ENCODE results near the gene DOCK4.

The DOCK4 gene

DNA sequence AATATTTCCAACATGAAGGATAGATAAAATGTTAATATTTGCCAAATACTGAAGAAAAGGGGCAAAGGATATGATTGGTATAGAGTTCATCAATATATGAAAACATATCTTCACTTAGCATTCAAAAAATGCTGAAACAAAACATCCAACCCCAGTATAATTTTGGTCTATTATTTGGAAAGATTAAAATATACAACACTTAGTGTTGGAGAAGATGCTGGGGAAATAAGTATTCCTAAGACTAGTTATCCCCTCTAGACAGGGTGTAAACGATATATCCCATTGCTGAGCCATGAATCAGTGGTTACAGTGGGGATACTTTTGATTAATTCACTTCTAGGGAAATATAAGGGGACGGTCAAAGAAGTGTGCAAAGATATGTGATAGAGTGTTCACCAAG, 456.6 kb downstream of the DOCK4 start:
- DNase-seq (ENCODE audit: extremely low read depth in 1 of 2, low read depth in 1 of 2) = no peak

DNA sequence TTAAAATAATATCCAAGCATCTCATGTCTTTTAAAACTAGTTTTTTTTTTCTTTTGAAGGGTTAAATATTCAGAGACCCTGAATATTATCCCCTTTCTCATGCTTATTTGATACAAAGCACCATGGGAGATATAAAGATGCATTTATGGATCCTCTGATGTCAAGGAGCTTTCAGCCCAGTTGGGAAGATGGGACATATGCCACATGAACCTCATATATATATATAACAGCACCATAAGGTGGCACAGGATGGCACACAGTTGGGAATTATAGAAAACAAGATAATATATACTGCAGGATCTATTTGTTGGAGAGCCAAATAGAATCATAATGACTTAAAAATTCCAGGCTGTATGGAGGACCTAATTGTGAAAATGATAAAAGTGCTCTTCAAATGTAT, 458.5 kb downstream of the DOCK4 start:
- DNase-seq (ENCODE audit: extremely low read depth in 1 of 2, low read depth in 1 of 2) = no peak

DNA sequence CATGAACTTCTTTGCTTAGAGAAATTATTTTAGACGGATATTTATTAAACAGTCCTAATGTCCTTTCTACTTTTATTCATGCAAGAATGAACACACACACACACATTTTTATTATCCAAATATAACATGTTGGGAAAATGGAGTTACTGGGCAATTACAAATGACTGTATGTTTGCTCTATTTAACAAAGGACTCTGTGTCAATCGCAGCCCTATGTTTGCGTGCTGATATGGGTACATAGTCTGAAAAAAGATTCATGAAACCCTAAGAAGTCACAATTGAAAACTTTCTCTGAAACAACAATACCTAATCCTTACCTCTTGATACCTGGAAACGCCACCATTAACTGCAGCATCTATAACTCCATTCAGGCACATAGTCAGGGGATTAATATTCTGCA, 459.2 kb downstream of the DOCK4 start:
- no peak for DNase-seq (ENCODE audit: extremely low read depth in 1 of 2, low read depth in 1 of 2)

DNA sequence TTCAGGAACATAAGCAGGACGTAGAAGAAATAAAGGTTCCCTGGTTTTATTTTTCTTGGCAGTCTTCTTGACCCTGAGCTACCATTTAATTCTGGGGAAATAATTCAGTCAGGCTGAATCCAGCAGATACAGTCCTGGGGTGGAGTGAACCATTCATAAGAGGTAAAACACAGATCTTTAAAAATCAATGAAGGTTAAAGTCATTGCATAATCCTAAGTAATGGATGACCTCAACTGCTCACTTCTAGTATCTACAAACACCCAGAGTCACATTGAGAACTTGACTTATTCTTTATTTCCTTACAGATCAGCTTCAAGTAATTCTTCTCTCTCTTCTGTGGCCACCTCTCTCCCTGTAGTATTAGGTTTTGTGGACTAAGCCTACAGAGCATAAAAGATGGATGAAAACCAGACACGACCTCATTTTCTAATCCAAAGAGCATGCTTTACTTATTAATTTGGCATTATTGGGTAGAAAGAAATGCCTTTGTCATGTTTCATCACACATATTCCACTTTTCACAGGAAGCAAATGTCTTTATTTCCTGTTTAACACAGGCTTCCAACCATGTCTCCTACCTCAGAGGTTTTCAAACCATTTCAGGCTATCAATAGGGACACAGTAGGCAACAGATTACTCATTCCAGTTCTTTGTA, 461.6 kb downstream of the DOCK4 start:
- DNase-seq (ENCODE audit: extremely low read depth in 1 of 2, low read depth in 1 of 2) = no peak

DNA sequence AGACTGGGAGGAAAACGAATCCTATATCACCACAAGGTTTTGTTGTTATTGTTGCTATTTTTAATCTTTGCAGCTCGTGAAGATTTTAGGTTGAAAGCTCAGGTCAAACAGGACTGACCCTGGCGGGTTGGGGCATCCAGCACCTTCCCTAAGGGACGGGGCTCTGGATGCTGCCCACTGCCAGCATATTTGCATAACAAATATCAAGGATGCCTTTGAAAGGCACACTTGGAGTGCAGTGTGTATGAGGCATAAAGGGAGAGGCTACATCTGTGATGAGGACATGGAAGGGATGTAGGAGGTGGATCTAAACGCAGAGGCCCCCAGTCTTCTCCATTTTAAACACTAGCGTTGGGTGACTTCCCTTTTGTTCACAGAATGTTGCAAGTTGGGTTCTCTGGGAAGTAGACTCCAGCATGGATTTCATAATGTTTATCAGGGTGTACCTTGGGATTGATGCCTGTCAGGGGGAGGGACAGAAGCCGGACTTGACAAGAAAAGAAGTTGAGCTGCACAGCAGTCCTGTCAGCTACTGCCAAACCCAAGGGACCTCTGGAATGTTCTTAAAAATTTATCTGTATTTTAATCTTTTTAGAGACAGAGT, 462.9 kb downstream of the DOCK4 start:
- no peak for DNase-seq (ENCODE audit: extremely low read depth in 1 of 2, low read depth in 1 of 2)

DNA sequence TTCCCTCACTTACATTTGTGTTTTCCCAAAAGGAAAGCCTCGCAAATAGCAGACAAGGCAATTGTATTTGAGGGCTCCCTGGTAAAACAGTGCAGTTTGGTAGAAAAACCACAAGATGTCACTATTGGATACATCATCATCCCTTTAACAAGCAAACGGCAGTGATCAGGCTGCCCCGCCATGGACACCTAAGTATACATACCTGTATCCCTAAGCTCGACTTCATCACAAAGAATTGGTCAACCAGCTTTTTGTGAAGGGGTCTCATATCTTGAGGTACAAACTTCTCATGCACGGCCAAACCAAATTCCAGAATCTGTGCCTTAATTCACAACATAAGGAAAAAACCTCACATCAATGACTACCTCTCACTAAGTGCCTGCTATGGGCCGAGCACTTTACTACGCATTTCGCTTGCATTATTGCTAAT, 464.4 kb downstream of the DOCK4 start:
- peak in 1 of 2 donors; percentile 13 for DNase-seq (ENCODE audit: extremely low read depth in 1 of 2, low read depth in 1 of 2)

DNA sequence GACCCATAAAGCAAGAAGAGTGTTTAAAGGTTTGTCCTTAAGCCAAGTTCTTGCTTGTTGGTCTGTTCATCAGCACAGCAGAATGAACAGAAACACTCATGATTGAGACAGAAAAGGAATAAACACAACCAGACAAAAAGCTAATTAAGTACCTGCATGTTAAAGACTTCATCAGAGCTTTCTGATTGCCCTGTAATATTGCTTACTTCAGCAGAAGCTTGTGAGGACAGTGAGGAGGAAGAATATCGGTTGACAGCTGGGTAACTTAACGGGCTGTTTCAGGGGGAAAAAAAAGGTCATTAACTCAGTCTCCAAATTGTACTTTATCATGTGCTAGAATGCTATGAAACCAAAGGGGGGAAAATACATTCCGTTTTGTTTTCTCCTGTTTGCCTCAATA, 465.3 kb downstream of the DOCK4 start:
- no peak for DNase-seq (ENCODE audit: extremely low read depth in 1 of 2, low read depth in 1 of 2)

DNA sequence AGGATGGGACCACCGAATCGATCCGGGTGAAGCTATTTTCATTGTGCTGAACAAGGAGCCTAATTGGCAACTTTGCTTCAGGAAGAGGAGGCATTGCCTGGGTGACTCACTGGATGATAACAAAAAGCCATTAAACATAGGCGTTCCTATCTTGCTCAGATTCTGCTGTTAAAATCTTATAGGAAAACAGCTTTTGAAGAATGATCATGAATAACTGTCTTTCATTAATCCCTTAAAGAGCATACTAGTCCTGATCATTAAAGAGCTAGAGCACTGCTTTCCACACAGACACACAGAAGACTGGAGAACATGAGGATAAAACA, 469.7 kb downstream of the DOCK4 start:
- DNase-seq (ENCODE audit: extremely low read depth in 1 of 2, low read depth in 1 of 2) = no peak

DNA sequence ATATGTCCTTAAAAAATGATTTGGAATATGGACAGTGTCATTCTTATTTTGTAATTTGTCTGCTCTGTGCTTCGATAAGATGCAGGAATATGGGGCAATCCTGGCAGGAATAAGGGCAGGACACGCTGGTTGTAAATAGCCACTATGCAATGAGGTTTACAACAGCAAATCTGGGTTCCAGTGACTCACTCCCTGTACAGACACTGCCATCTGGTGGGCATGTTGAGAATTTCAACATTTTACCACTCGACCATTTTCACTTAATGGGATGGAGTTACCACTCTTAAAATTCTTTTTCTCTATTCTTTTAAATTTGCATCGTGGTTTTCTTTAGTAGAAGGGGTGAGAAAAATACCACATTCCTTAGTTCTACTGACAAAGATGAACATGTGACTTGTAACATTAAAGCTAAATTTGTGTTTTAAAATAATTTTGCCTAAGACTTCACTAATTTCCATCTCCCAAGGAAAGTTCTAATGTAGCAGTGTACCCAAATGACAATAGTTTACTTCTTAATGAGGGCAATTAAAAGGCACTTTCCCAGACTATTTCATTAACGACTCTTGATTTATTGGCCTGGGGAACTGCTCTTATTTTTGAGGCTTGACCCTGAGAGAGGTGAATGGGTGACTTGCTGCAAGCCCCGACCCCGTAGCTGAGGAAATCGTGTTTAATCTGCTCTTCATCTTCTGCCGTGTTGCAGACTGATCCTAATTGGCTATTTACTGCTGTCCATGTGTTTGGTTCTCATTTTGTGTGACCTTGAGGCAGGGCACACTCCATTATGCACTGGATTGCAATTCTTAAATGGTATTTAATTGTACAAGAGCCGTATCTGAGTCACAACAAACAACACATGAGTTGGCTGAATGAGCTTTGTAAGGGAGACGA, 470.3 kb downstream of the DOCK4 start:
- DNase-seq (ENCODE audit: extremely low read depth in 1 of 2, low read depth in 1 of 2) = peak in 1 of 2 donors; percentile 13

DNA sequence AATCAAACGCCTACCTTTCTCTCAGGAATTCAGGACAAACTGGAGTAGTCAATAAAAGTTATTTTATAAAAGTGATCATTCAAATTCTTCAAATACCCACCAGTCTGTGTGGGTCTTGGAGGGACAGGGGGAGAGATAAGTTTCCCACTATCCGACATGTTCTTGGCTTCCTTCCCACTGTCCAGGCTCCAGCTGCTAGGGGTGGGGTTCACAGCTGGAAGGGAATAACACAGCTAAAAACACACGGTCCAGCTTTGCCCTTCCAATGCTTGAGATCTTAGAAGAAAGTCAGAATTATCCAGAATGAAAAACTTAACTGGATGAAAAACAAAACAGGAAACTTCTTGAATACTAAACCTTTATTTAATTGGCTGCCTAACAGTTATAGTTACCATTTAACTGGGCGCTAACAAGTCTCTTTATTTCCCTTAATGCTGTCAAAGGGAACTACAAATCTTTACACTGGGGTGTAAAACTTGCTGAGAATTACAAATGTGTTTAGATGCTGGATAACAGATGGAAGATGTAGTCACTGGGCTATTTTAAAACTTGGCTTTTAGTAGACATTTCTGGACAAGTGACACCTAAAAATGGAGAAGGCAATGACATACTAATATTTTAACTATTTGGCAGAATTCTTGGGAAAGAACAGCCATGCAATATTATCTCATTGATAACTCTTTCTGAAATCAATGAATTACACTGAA, 471.1 kb downstream of the DOCK4 start:
- no peak for DNase-seq (ENCODE audit: extremely low read depth in 1 of 2, low read depth in 1 of 2)

DNA sequence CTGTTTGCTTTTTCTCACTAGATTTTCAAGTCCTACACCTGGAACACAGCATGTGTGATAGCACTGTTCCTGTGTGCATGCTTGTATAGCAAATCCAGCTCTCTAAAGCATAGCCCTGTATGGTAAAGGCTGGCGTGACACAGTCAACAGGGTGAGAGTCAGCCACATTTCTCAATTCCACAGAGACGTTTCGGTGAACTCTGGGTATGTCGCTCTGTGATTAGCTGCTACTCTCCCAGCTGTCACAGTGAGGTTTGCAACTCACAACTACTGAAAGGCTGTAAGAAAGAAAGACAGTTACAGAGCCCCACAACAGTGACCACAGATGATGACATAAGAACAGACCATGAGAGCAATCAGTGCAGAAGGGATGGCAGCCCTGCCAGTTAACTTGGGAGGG, 473.3 kb downstream of the DOCK4 start:
- DNase-seq (ENCODE audit: extremely low read depth in 1 of 2, low read depth in 1 of 2) = no peak

DNA sequence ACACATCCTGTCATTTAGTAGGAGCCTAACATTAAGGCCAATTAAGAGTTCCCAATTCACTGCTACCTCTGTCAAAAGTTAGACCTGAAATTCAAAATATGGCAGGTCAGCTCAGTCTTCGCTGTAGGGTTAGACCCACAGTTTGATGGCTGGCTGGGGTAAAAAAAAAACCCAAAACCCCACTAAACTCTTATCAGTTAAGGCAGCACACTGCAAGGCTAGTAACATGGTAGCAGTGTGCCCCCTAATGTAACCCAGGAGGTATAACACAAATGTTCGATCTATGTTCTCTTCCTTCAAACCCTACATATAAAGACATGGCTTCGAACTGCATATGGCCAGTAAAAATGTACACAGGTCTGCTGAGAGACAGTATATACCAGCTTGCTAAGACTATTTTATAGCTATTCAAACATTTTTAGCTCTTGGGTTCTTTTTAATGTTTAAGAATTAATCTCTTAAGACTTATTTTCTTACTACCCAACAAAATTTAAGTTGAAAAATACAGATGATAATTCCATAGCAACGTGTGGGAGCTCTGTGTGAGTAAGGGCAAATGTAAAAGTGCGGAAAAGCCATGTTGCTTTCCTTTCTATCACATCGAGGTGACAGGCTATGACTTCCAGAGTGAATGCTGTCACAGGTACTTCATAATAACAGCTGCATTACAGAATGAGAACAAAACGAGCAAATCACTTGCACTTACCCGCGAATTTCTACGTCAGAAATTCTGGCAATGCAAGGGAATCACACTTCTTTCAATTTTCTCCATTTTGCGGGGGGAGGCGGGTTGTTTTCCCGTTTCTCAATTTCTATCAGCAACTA, 475.5 kb downstream of the DOCK4 start:
- DNase-seq (ENCODE audit: extremely low read depth in 1 of 2, low read depth in 1 of 2) = no peak

DNA sequence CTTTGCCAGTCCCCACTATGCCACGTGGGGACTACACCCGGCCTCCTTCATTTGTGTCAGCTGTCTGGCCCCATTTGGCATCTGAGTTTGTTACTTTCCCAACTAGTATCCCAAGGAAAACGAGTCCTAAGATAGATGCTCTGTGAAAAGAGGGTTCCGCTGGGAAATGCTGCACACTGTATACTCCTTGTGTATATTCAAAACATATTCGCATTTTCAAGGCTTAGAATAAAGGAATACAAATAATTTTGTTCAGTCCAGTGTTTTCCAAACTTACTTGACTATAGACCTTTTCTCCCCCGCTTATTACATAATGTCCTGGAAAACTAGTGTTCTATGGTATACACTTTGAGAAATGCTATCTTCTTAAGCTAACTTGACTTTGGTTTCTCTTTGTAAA, 476.1 kb downstream of the DOCK4 start:
- no peak for DNase-seq (ENCODE audit: extremely low read depth in 1 of 2, low read depth in 1 of 2)

DNA sequence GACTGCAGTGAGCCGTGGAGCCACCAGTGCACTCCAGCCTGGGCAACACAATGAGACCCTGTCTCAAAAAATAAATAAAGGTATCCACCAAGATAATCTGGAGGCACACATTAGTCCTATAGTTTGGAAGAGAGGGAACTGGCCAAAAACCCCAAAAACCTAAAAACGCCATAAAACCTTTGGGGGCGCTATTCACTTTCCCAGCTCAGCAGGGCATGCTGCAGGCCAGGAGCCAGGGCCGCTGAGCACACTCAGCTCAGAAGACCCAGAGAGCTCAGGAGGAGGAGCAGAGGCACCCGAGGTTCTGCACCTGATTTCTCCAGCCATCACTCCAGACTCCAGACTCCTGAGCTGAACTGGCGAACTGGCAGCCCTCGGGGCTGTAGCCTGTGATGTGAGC, 476.7 kb downstream of the DOCK4 start:
- DNase-seq (ENCODE audit: extremely low read depth in 1 of 2, low read depth in 1 of 2) = no peak

DNA sequence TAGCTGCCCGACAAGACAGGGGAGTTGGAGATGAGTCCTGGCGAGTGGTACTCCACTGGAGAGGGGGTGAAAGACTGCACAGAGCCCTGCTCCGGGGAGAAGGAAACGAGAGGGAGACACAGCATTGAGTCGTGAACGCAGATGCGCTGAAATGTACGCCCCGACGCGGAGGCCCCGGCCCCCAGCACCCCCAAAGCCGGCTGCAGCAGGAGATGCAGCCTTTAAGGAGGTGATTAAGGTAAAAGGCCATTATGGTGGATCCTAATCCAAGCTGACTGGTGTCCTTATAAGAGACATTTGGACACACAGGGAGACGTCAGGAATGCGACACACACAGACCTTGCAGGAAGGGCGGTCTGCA, 477.6 kb downstream of the DOCK4 start:
- no peak for DNase-seq (ENCODE audit: extremely low read depth in 1 of 2, low read depth in 1 of 2)

DNA sequence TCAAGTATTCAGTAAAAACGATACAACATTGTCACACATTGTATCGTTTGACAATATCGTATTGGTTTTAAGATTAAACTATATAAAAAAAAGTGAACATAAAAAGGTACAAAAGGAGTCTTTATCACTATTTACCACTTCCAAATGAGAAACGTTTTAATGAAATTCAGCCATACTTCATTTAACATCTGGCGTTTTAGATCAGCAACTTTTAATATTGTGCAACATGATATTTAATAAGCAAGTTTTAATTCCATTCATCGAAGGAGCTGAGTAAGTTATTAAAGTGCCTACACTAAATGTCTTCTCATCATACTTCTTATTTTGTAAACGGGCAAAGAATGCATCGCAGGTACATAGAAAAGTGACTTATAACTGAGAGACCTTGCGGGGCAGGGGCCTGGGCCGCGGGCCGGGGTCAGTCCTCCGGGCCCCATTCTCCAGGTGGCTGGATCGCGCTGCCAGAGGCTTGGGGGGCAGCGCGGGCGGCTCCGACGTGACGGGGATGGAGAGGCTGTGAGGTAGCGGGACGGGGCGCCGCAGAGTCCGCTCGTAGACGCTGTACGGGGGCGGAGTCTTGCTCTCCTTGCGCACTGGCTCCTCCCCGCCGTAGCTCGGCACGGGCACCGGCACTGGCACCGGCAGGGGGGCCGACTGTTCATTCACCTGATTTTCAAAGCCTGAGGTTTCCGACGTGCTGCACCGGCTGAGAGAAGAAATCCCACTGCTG, 478.1 kb downstream of the DOCK4 start:
- no peak for DNase-seq (ENCODE audit: extremely low read depth in 1 of 2, low read depth in 1 of 2)

DNA sequence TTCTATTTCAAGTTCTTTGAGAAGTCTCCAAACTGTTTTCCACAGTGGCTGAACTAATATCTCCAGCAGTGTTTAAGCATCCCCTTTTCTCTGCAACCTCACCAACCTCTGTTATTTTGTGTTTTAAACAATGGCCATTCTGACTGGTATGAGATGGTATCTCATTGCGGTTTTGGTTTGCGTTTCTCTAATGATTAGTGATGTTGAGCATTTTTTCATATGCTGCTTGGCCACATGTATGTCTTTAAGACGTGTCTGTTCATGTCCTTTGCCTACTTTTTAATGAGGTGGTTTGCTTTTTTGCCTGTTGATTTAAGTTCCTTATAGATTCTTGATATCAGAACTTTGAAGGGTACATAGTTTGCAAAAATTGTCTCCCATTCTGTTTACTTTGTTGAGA, 487.3 kb downstream of the DOCK4 start:
- no peak for DNase-seq (ENCODE audit: extremely low read depth in 1 of 2, low read depth in 1 of 2)

DNA sequence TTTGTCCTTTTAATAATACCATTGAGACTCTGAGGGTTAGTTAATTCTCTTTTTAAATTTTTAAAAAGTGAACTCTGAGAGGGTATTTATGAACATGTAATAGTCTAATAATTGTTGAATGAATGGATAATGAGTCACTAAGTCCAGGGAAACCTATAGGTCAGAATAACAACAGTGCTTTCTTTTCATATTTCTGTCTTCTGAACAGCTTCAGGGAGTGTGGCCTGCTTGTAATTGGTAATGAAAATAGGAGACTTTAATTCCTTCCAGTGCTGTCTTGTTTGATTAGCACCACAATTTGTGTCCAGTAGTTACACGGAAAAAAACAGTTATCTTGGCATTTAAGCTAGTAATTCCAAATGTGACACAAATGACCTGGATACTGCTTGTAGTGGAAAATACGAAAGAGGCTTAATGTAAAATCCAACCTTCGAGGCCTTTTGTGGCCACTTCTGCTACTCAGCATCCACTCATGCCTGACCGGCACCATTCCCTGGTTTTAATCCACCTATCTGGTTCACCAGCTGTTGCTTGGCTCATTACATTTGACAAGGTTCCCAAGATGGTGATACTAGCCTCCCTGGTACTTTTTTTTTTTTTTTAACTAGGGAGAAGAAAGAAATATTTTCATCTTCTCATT, 494.7 kb downstream of the DOCK4 start:
- no peak for DNase-seq (ENCODE audit: extremely low read depth in 1 of 2, low read depth in 1 of 2)

DNA sequence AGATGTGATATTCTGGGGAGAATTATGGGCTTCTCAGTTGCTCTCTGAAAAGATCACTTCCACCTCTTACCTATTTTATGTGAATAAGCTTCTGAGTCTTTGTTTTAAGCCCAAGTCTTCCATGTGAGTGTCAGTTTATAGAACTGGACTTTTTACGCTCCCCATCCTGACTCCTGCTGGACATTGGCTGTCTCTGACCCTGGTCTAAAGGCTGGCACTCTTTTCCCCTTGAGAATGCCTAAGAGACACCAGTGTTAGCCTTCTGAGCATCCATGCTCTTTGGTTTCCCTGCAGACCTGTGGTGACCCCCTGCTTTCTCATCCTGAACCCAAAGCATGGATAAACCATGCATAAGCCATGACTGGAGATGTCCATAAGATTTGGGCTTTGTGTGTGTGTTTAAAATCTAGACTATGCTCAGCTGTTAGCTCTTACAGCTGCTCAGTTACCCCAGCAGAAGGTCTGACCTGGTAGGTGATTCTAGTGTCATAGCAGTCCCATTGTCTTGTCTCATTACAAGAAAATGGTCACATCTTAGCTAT, 495.3 kb downstream of the DOCK4 start:
- no peak for DNase-seq (ENCODE audit: extremely low read depth in 1 of 2, low read depth in 1 of 2)
